BLaER1 (cell line): Measurements from ENCODE around the gene MRLN.
A peak's percentile ranks its signal among the peaks of the same experiment; 100 is the strongest.

Source experiments
- H3K27ac ChIP-seq: shearing (Covaris generic); formaldehyde crosslinking; 2 replicates; pipeline ENCODE4 v1.8.1; 2022
- H3K27me3 ChIP-seq: shearing (Covaris generic); formaldehyde crosslinking; 2 replicates; pipeline ENCODE4 v1.8.1; 2022
- H3K36me3 ChIP-seq: shearing (Covaris generic); formaldehyde crosslinking; 2 replicates; pipeline ENCODE4 v1.8.1; 2022
- H3K4me1 ChIP-seq: shearing (Covaris generic); formaldehyde crosslinking; 2 replicates; pipeline ENCODE4 v1.8.1; 2022
- H3K4me2 ChIP-seq: shearing (Covaris generic); formaldehyde crosslinking; 2 replicates; pipeline ENCODE4 v1.8.1; 2022
- H3K4me3 ChIP-seq: shearing (Covaris generic); formaldehyde crosslinking; 2 replicates; pipeline ENCODE4 v1.8.1; 2022
- H3K9ac ChIP-seq: shearing (Covaris generic); formaldehyde crosslinking; 2 replicates; pipeline ENCODE4 v1.8.1; 2022
- H3K9me3 ChIP-seq: shearing (Covaris generic); formaldehyde crosslinking; 2 replicates; pipeline ENCODE4 v1.8.1; 2022
- H4K20me1 ChIP-seq: shearing (Covaris generic); formaldehyde crosslinking; 2 replicates; pipeline ENCODE4 v1.8.1; 2022
- Cebpa-rat ChIP-seq: shearing (Covaris generic); IDR thresholded peaks from 2 replicates; pipeline ENCODE4 v1.8.1; 2022

MRLN gene

GRCh38 chr10:59724098-59724938, 28.9 kb downstream of the MRLN start:
- Histone ChIP-seq H4K20me1 (no peaks in the 10 kb centered on the region), H3K9me3 (0 out of 2 replicates have a peak, but pooled peaks cover 7% of the 10 kb centered on the region), H3K27me3 (no peaks in the 10 kb centered on the region), H3K4me1 (no peaks in the 10 kb centered on the region), H3K27ac (no peak overlapping the region), H3K4me3 (no peak overlapping the region), H3K9ac (no peak overlapping the region), H3K4me2 (no peak overlapping the region), H3K36me3 (no peaks in the 10 kb centered on the region)
- TF ChIP-seq Cebpa-rat = no peak

GRCh38 chr10:59720377-59720776, 32.9 kb downstream of the MRLN start:
- Histone ChIP-seq H3K9ac (no peak overlapping the region), H3K4me1 (no peaks in the 10 kb centered on the region), H3K36me3 (no peaks in the 10 kb centered on the region), H3K27ac (no peak overlapping the region), H3K4me2 (no peak overlapping the region), H3K9me3 (0 out of 2 replicates have a peak, but pooled peaks cover 7% of the 10 kb centered on the region), H3K27me3 (no peaks in the 10 kb centered on the region), H4K20me1 (no peaks in the 10 kb centered on the region), H3K4me3 (no peak overlapping the region)
- no peak for TF ChIP-seq Cebpa-rat

- Histone ChIP-seq H3K27ac (no peak overlapping the region), H3K9ac (no peak overlapping the region), H4K20me1 (no peaks in the 10 kb centered on the region), H3K4me1 (no peaks in the 10 kb centered on the region), H3K27me3 (no peaks in the 10 kb centered on the region), H3K4me3 (no peak overlapping the region), H3K9me3 (0 out of 2 replicates have a peak, but pooled peaks cover 7% of the 10 kb centered on the region), H3K36me3 (no peaks in the 10 kb centered on the region), H3K4me2 (no peak overlapping the region)
- no peak for TF ChIP-seq Cebpa-rat
Measured at GRCh38 chr10:59719374-59719773, 33.9 kb downstream of the MRLN start.

- TF ChIP-seq Cebpa-rat = no peak
- Histone ChIP-seq H3K4me1 (no peaks in the 10 kb centered on the region), H3K4me3 (no peak overlapping the region), H3K4me2 (no peak overlapping the region), H3K27me3 (no peaks in the 10 kb centered on the region), H3K27ac (no peak overlapping the region), H3K36me3 (no peaks in the 10 kb centered on the region), H3K9ac (no peak overlapping the region), H3K9me3 (0 out of 2 replicates have a peak, but pooled peaks cover 7% of the 10 kb centered on the region), H4K20me1 (no peaks in the 10 kb centered on the region)
Measured at GRCh38 chr10:59718257-59718656, 35.0 kb downstream of the MRLN start.

- Histone ChIP-seq H3K36me3 (no peaks in the 10 kb centered on the region), H3K9ac (no peak overlapping the region), H4K20me1 (no peaks in the 10 kb centered on the region), H3K27me3 (peaks cover 39% of the 10 kb centered on the region), H3K4me1 (peaks cover 7% of the 10 kb centered on the region; the same call in 1 of the 2 replicates), H3K27ac (no peak overlapping the region), H3K4me2 (no peak overlapping the region), H3K4me3 (no peak overlapping the region), H3K9me3 (peaks cover 17% of the 10 kb centered on the region; the same call in 1 of the 2 replicates)
- TF ChIP-seq Cebpa-rat = no peak
Measured at GRCh38 chr10:59713196-59713821, 39.9 kb downstream of the MRLN start.

- H3K27me3 ChIP-seq = peaks cover 47% of the 10 kb centered on the region
- H4K20me1 ChIP-seq = no peaks in the 10 kb centered on the region
- no peak overlapping the region for H3K27ac ChIP-seq
- no peak for TF ChIP-seq Cebpa-rat
- H3K4me3 ChIP-seq = no peak overlapping the region
- peaks cover 17% of the 10 kb centered on the region; the same call in 1 of the 2 replicates for H3K9me3 ChIP-seq
- H3K4me2 ChIP-seq = no peak overlapping the region
- H3K9ac ChIP-seq = no peak overlapping the region
- peaks cover 7% of the 10 kb centered on the region; the same call in 1 of the 2 replicates for H3K4me1 ChIP-seq
- H3K36me3 ChIP-seq = no peaks in the 10 kb centered on the region
Measured at GRCh38 chr10:59711871-59712494, 41.3 kb downstream of the MRLN start.

GRCh38 chr10:59709395-59710125, 43.7 kb downstream of the MRLN start, which contains the start of gene SLC16A9:
Gene SLC16A9, minus strand, starts transcription at chr10:59709850. Its CDS starts 25,559 bp downstream, at chr10:59684291.
- Histone ChIP-seq H3K27me3 (peaks cover 47% of the 10 kb centered on the region), H3K36me3 (no peaks in the 10 kb centered on the region), H3K27ac (peak within 1 kb of the TSS; percentile 20), H3K9me3 (peaks cover 17% of the 10 kb centered on the region; the same call in 1 of the 2 replicates), H3K4me2 (peak within 1 kb of the TSS; percentile 75), H3K9ac (peak within 1 kb of the TSS; percentile 68), H3K4me3 (peak within 1 kb of the TSS; percentile 69), H3K4me1 (peaks cover 7% of the 10 kb centered on the region; the same call in 1 of the 2 replicates), H4K20me1 (no peaks in the 10 kb centered on the region)
- TF ChIP-seq Cebpa-rat = peak; percentile 72

GRCh38 chr10:59708816-59709394, 44.4 kb downstream of the MRLN start:
- peaks cover 47% of the 10 kb centered on the region for H3K27me3 ChIP-seq
- no peaks in the 10 kb centered on the region for H3K36me3 ChIP-seq
- no peaks in the 10 kb centered on the region for H4K20me1 ChIP-seq
- peak overlapping the region; percentile 68 for H3K9ac ChIP-seq
- TF ChIP-seq Cebpa-rat = no peak
- H3K4me3 ChIP-seq = peak overlapping the region; percentile 69
- peak overlapping the region; percentile 20 for H3K27ac ChIP-seq
- peaks cover 17% of the 10 kb centered on the region; the same call in 1 of the 2 replicates for H3K9me3 ChIP-seq
- peaks cover 7% of the 10 kb centered on the region; the same call in 1 of the 2 replicates for H3K4me1 ChIP-seq
- peak overlapping the region; percentile 75 for H3K4me2 ChIP-seq
